Bronchial epithelial cell (primary cell): Measurements from ENCODE around the gene SPATA20. TPM values are rescaled to one million over a fixed set of nuclear protein-coding genes. Genes with fewer than 3 reads are reported as not detected.

Experiments
- DNase-seq: peaks from one replicate; pipeline ENCODE4 v3.0.0-alpha.2; 2010; ENCODE audit warnings: low read depth
- FAIRE-seq: peaks from 2 replicates; lab custom pipeline; 2011; peaks lifted over from hg19 to GRCh38; lab: Jason Lieb, UNC
- H3K27me3 ChIP-seq: 2 replicates; pipeline ENCODE4 v1.5.1; 2011; ENCODE audit warnings: low read length; ENCODE audit not compliant: control insufficient read depth, insufficient read depth
- H3K36me3 ChIP-seq: 2 replicates; pipeline ENCODE4 v1.5.1; 2011; ENCODE audit warnings: low read length; ENCODE audit not compliant: control insufficient read depth, insufficient read depth
- H3K4me3 ChIP-seq: 2 replicates; pipeline ENCODE4 v1.5.1; 2011; ENCODE audit warnings: mild to moderate bottlenecking, low read depth, low read length, control low read depth
- total RNA-seq: library from RNA; depleted of rRNA; stranded (reverse); fragments of >200 nt; gene quantifications from 2 replicates; pipeline ENCODE4 v1.2.1, GENCODE V29; 2014
- TF ChIP-seq, protein P1 (sequence below): IDR thresholded peaks from 2 replicates; pipeline ENCODE4 v1.5.1; 2011; ENCODE audit warnings: mild to moderate bottlenecking, moderate library complexity, low read length, control low read depth, inconsistent platforms; ENCODE audit not compliant: insufficient read depth, severe bottlenecking

SPATA20 gene
- total RNA-seq, 1 donor from 2014 or later = 25.0 TPM

GRCh38 chr17:50605429-50605828, 58.5 kb downstream of the SPATA20 start:
- TF ChIP-seq, protein P1, sequence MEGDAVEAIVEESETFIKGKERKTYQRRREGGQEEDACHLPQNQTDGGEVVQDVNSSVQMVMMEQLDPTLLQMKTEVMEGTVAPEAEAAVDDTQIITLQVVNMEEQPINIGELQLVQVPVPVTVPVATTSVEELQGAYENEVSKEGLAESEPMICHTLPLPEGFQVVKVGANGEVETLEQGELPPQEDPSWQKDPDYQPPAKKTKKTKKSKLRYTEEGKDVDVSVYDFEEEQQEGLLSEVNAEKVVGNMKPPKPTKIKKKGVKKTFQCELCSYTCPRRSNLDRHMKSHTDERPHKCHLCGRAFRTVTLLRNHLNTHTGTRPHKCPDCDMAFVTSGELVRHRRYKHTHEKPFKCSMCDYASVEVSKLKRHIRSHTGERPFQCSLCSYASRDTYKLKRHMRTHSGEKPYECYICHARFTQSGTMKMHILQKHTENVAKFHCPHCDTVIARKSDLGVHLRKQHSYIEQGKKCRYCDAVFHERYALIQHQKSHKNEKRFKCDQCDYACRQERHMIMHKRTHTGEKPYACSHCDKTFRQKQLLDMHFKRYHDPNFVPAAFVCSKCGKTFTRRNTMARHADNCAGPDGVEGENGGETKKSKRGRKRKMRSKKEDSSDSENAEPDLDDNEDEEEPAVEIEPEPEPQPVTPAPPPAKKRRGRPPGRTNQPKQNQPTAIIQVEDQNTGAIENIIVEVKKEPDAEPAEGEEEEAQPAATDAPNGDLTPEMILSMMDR = no peak
- peaks cover 14% of the 10 kb centered on the region for H3K27me3 ChIP-seq
- DNase-seq (no peak), FAIRE-seq (no peak)
- H3K4me3 ChIP-seq = no peak overlapping the region
- H3K36me3 ChIP-seq = no peaks in the 10 kb centered on the region

Other genes starting within 250 kb of the SPATA20 start
- gene XYLT2, start 201.0 kb upstream of the SPATA20 start, total RNA-seq = 19.5 and 26.6 TPM in 2 replicates
- 92.6 and 117 TPM in 2 replicates for gene MRPL27, start 174.0 kb upstream of the SPATA20 start, total RNA-seq
- gene EME1, start 173.9 kb upstream of the SPATA20 start, total RNA-seq = 0.13 and 0.53 TPM in 2 replicates
- gene LRRC59, start 149.7 kb upstream of the SPATA20 start, total RNA-seq = 235 and 279 TPM in 2 replicates
- gene ACSF2, start 121.0 kb upstream of the SPATA20 start, total RNA-seq = 14.7 and 16.6 TPM in 2 replicates
- not detected in 2 replicates for gene CHAD, start 78.3 kb upstream of the SPATA20 start, total RNA-seq
- 11.5 and 14.2 TPM in 2 replicates for gene RSAD1, start 68.3 kb upstream of the SPATA20 start, total RNA-seq
- gene MYCBPAP, start 38.7 kb upstream of the SPATA20 start, total RNA-seq = 0.13 and 0.26 TPM in 2 replicates
- 2.9 and 10.9 TPM in 2 replicates for gene EPN3, start 14.4 kb upstream of the SPATA20 start, total RNA-seq
- not detected in 2 replicates for gene CACNA1G, start 13.5 kb downstream of the SPATA20 start, total RNA-seq
- 17.0 and 33.2 TPM in 2 replicates for gene ABCC3, start 87.7 kb downstream of the SPATA20 start, total RNA-seq
- 22.9 and 25.8 TPM in 2 replicates for gene ANKRD40, start 160.7 kb downstream of the SPATA20 start, total RNA-seq
- gene LUC7L3, start 172.4 kb downstream of the SPATA20 start, total RNA-seq = 13.7 and 24.3 TPM in 2 replicates
- gene ANKRD40CL, start 220.3 kb downstream of the SPATA20 start, total RNA-seq = not detected in 2 replicates